Occipital lobe (tissue), 2 donors: ENCODE data around the gene ACOT9. TPM values are rescaled to one million over a fixed set of nuclear protein-coding genes. Genes with fewer than 3 reads are reported as not detected.
"Not testable (repeated sequence)": the region's sequence is repeated elsewhere in the genome, so short reads cannot be mapped to it uniquely, and the experiment has no call there.

ENCODE experiments used
- DNase-seq: peaks from one replicate; lab custom pipeline; 2025; lab: John Stamatoyannopoulos, UW
- total RNA-seq: library from RNA; depleted of rRNA; stranded (reverse); fragments of >200 nt; gene quantifications from one replicate; pipeline ENCODE4 v1.2.3, GENCODE V29; 2014

ACOT9 gene
- total RNA-seq, 1 donor from 2014 or later = 19.5 TPM

DNA sequence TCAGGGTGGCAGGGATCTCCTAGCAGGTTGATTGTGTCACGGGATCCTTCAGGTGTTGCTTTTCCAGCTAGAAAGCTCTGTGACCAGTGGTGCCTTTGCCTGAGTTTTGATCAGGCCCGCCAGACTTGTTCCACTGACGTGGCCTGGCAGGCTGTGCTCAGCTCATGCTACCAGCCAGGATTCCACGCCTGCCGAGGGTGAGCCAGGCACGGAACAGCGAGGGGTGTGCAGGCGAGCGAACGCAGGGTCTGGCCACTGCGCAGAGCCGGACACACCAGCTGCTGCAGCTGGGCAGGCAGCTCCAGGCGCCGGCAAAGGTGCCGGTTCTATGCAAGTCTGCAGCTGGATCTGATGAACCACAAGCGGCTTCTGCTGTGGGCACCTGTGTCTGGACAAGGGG is 22.8 kb upstream of the ACOT9 start:
- DNase-seq = no peak

DNA sequence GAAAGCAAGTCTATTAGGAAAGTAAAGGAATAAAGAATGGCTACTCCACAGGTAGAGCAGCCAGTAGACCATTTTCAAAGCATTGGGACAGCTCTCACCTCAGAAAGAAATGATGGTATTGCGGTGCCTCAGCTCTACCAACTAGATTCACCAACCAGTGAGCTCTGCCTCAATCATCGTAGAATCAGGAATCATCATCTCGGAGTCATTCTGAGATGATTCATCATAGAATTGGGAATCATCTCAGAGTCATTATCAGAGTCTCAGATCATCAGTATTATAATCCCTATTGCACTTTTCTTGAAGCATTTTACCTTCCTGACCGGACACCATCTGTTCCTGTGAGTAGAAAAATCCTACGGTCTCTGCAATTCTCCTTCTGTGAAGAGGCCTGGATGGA is 22.4 kb upstream of the ACOT9 start:
- DNase-seq = no peak

DNA sequence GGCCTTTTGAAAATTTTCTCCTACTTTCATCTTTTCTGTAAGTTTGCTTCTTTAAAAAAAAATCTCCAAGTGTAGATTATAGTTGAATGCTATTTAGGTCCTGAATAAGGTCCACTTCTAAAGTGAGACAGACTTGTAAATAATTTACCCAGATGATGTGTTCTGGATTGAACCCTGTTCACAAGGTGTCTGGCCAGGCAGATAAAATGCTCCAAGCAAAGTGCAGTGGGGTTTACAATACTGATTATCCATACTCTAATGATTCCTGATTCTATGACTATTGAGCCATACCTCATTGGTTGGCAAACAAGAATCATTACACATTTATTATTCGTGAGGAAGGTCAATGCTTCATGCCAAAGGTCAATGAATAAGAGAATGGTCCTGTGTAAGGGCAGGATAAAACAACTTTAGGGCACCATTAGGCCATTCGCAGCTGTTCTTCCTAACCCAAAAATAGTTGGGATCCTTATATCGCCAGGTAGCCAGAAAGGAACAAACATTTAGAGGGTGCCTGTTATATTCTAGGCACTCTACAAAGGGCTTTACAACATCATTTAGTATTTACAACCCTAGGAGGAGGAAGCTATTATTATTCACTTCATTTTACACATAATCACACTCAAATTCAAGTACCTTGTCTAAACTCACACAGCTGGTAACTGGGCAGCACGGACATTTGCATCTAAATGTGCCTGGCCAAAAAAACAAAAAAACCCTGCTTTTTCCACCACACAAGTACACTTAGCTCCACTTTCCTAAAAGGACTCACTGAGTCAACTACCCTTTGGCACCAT is 21.3 kb upstream of the ACOT9 start:
- DNase-seq = no peak

DNA sequence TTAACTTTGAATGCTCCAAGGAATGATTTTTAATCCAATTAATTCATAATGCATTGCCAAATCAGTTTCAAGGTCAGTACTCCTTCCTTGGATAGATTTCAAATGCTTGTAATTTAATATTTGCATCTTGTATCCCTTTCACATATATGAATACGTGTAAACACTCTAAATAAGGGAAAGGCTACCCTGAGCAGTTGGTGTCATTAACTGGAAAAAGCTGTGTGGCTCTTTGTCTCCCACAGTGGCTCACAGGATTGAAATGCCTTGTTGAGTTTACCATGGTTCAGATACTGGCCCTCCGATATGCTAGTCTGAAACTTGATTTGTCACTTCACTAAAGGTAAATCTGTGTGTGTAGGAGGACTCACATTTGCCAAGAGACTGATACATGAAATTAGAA is 16.7 kb upstream of the ACOT9 start:
- DNase-seq = no peak

GRCh38 chrX:23756165-23756564 is 13.1 kb upstream of the ACOT9 start:
- DNase-seq = no peak

DNA sequence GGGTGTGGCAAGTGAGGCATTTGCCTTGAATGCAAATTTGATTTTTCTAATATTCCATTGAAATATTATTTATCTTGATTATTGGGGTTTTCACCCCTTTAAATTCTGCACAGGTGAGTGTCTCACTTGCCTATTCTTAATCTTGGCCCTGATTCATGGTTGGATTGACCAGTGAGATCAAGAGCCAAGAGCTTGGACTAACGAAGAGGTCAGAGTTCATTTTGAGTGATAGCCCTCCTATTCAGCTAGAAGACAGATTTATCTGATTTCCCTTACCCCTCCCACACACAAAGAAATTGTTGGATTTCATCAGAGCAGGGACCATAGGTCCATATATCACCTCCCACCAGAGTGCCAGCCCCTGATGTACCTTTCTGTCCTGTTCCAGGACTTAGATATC is 11.6 kb upstream of the ACOT9 start:
- no peak for DNase-seq

- no peak for DNase-seq
Measured at GRCh38 chrX:23752740-23753415, 9.8 kb upstream of the ACOT9 start.

DNA sequence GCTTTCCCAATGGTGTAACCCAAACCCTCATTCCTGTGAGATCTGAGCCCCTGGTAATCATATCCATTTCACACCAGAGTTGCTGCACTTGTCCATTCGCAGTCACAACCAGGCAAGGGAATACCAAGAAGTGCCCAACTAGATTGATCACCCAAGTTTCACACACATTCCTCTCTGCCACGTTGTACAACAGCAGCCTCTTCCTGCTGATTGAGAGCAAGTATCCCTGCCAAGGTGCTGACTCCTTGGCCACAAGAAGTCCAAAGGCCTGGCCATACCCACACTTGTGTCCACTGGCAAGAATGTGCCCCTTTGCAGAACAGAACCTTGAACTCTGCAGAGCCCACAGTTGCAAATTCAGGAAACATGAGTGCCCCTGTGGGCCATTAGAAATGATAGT is 6.5 kb upstream of the ACOT9 start:
- DNase-seq = no peak

GRCh38 chrX:23749129-23749528 is 6.1 kb upstream of the ACOT9 start:
- DNase-seq = no peak

DNA sequence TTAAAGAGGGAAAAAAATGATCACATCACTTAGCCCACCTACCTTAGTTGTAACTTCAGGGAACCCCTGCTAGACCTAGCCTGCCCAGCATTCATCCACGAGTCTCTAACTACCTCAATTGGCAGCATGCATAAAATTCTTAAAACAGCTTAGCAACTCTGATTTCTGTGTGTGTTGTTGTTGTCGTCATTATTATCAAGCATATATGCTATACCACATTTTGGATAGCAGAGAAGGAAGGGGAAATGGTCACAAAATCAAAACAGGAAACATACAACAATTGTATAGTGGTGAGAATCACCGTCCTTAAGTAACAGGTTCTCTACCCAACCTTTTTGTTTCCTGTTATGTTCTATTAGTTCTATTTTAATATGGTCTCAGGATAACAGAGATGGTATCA is 2.7 kb upstream of the ACOT9 start:
- no peak for DNase-seq

- DNase-seq = not testable (repeated sequence)
Measured at GRCh38 chrX:23743623-23743971, 521 bp upstream of the ACOT9 start.

- DNase-seq = no peak
Measured at GRCh38 chrX:23742174-23742696, 841 bp downstream of the ACOT9 start.

GRCh38 chrX:23737413-23737812 is 5.7 kb downstream of the ACOT9 start:
- DNase-seq = no peak

DNA sequence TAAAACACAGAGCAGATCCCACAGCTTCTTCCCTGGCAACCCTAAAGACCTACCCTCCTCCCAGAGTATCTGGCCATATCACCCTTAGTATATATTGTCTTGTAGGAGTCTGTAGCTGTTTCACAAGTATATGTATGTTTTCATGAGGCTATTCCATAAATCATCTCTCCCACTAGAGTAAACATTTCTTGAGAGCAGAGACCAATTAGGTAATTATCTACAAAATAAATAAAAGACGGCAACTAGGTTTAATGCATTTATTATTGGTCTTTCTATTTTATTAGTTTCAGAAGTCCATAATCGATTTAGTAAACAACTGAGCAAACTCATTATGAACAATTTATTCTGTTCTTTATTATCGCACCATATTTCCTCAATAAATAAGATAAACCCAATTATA is 7.0 kb downstream of the ACOT9 start:
- no peak for DNase-seq

GRCh38 chrX:23732704-23733103 is 10.4 kb downstream of the ACOT9 start:
- no peak for DNase-seq

DNA sequence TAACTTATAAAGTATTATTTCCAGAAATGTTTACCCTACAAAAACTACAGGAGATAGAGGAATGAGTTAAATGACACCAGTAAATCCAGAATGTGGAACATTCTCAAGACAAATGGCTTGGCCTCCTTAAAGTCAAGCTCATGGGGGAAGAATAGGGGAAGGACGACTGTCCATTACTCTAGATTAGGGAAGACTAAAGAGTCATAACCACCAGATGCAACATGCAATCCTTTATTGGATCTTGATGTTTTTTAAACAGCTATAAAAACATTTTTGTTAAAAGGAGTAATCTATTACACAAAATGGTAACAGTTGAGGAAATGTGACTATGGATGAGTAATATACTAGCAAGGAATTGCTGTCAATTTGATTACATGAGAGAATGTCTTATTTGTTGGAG is 11.1 kb downstream of the ACOT9 start:
- DNase-seq = no peak

DNA sequence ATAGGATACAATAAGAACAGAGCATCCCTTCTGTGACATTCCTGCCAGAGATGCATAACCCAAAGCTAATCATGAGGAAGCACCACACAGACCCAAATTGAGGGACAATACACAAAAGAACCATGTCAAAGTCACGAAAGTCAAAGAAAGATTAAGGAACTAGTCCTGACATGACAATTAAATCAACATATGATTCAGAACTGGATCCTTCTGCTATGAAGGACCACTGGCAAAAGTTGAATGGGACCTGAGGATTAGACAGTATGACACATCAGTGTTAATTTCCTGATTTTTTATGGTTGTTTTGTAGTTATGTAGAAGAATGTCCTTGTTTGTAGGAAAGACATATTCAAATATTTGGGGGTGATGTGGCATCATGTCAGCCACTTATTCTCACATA is 13.9 kb downstream of the ACOT9 start:
- DNase-seq = no peak

GRCh38 chrX:23727206-23727605 is 15.9 kb downstream of the ACOT9 start:
- no peak for DNase-seq

- DNase-seq = no peak
Measured at GRCh38 chrX:23726191-23726590, 16.9 kb downstream of the ACOT9 start.

GRCh38 chrX:23720117-23720677 is 22.9 kb downstream of the ACOT9 start:
- no peak for DNase-seq

DNA sequence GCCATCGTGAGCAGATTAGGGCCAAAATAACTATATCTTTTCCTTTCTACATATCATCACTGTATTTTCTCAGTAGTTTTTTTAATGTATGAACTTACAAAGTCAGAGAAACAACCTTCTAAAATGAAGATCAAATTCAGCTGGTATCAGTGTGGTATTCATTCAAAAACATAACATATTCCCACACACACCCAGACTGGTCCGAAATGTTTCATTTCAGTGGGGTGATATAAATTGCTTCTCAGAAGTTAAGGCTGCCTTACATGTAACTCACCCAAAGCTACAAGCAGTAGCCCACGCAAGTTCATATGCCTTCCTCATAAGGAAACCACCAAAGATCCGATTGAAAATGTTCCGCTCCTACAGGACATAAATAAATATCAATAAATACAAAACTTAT is 37.8 kb downstream of the ACOT9 start:
- no peak for DNase-seq

GRCh38 chrX:23704673-23705206 is 38.3 kb downstream of the ACOT9 start:
- no peak for DNase-seq
